ENCODE data around the gene AMIGO3.
A peak's percentile ranks its signal among the peaks of the same experiment; 100 is the strongest.

- TF ChIP-seq, protein P1, sequence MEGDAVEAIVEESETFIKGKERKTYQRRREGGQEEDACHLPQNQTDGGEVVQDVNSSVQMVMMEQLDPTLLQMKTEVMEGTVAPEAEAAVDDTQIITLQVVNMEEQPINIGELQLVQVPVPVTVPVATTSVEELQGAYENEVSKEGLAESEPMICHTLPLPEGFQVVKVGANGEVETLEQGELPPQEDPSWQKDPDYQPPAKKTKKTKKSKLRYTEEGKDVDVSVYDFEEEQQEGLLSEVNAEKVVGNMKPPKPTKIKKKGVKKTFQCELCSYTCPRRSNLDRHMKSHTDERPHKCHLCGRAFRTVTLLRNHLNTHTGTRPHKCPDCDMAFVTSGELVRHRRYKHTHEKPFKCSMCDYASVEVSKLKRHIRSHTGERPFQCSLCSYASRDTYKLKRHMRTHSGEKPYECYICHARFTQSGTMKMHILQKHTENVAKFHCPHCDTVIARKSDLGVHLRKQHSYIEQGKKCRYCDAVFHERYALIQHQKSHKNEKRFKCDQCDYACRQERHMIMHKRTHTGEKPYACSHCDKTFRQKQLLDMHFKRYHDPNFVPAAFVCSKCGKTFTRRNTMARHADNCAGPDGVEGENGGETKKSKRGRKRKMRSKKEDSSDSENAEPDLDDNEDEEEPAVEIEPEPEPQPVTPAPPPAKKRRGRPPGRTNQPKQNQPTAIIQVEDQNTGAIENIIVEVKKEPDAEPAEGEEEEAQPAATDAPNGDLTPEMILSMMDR (IDR thresholded peaks at IDR 0.05; ENCODE audit: low read depth, low read length), result peak; percentile 48
- no peak for TF ChIP-seq EZH2phosphoT487 (IDR thresholded peaks at IDR 0.05; ENCODE audit: low read depth)
Observed at GRCh38 chr3:49701388-49702077, 18.0 kb downstream of the AMIGO3 start.
